Activated T-cell treated with anti-CD3 and anti-CD28 coated beads, Interleukin-2, amount 50 U/mL, for 4 hours (primary cell): ENCODE data around the gene TENM4. TPM values are rescaled to one million over a fixed set of nuclear protein-coding genes. Genes with fewer than 3 reads are reported as not detected.
"Not testable (repeated sequence)": the region's sequence is repeated elsewhere in the genome, so short reads cannot be mapped to it uniquely, and the experiment has no call there.

Experiments used
- ATAC-seq, 2 donors: fragments of 200-7000 bp; cut with Tn5 transposase; one replicate each; pipeline ENCODE4 v1.10.0; 2021
- DNase-seq: peaks from one replicate; pipeline ENCODE4 v3.0.0-alpha.2; 2020
- H3K27me3 Mint-ChIP-seq: one replicate; pipeline ENCODE4 v1.8.0; 2021; ENCODE audit warnings: low read depth, mixed read lengths
- H3K36me3 Mint-ChIP-seq: one replicate; pipeline ENCODE4 v1.8.0; 2022; ENCODE audit warnings: mixed read lengths; ENCODE audit not compliant: insufficient read depth
- H3K4me1 Mint-ChIP-seq: one replicate; pipeline ENCODE4 v1.8.0; 2021; ENCODE audit warnings: low read depth, mixed read lengths
- H3K4me3 Mint-ChIP-seq: one replicate; pipeline ENCODE4 v1.8.0; 2021; ENCODE audit warnings: mild to moderate bottlenecking, moderate library complexity, mixed read lengths
- H3K9me3 Mint-ChIP-seq: one replicate; pipeline ENCODE4 v1.8.0; 2021; ENCODE audit warnings: mixed read lengths
- total RNA-seq, 3 donors: library from RNA; stranded (reverse); gene quantifications; one replicate each; pipeline ENCODE4 v1.2.1, GENCODE V29; 2021

The TENM4 gene
- total RNA-seq, 3 donors from 2014 or later, result 0.10 to 0.30 TPM; not detected in 1

GRCh38 chr11:79196950-79197349 lies 243.9 kb downstream of the TENM4 start:
- Mint-ChIP-seq H3K9me3 (no peaks in the 10 kb centered on the region), H3K36me3 (no peaks in the 10 kb centered on the region), H3K4me3 (no peak overlapping the region), H3K4me1 (no peaks in the 10 kb centered on the region), H3K27me3 (no peaks in the 10 kb centered on the region)
- no peak for DNase-seq
- no peak for ATAC-seq

- no peak overlapping the region for H3K4me3 Mint-ChIP-seq
- no peaks in the 10 kb centered on the region for H3K9me3 Mint-ChIP-seq
- ATAC-seq (no peak), DNase-seq (no peak)
- no peaks in the 10 kb centered on the region for H3K36me3 Mint-ChIP-seq
- no peaks in the 10 kb centered on the region for H3K4me1 Mint-ChIP-seq
- no peaks in the 10 kb centered on the region for H3K27me3 Mint-ChIP-seq
Measured at GRCh38 chr11:79195209-79195608, 245.6 kb downstream of the TENM4 start.

GRCh38 chr11:79193663-79194310 lies 247.0 kb downstream of the TENM4 start:
- H3K9me3 Mint-ChIP-seq, result no peaks in the 10 kb centered on the region
- H3K4me1 Mint-ChIP-seq, result no peaks in the 10 kb centered on the region
- H3K27me3 Mint-ChIP-seq, result no peaks in the 10 kb centered on the region
- H3K4me3 Mint-ChIP-seq, result no peak overlapping the region
- ATAC-seq (no peak), DNase-seq (no peak)
- no peaks in the 10 kb centered on the region for H3K36me3 Mint-ChIP-seq

- H3K36me3 Mint-ChIP-seq, result no peaks in the 10 kb centered on the region
- no peaks in the 10 kb centered on the region for H3K4me1 Mint-ChIP-seq
- ATAC-seq (no peak), DNase-seq (no peak)
- no peaks in the 10 kb centered on the region for H3K27me3 Mint-ChIP-seq
- H3K4me3 Mint-ChIP-seq, result no peak overlapping the region
- no peaks in the 10 kb centered on the region for H3K9me3 Mint-ChIP-seq
Measured at GRCh38 chr11:79192836-79193235, 248.0 kb downstream of the TENM4 start.

- not testable (repeated sequence) for H3K36me3 Mint-ChIP-seq, H3K27me3 Mint-ChIP-seq, ATAC-seq, H3K4me3 Mint-ChIP-seq, H3K9me3 Mint-ChIP-seq, DNase-seq, H3K4me1 Mint-ChIP-seq
Measured at GRCh38 chr11:79191716-79192115, 249.1 kb downstream of the TENM4 start.

GRCh38 chr11:79190553-79190952 lies 250.3 kb downstream of the TENM4 start:
- not testable (repeated sequence) for H3K4me3 Mint-ChIP-seq, ATAC-seq, H3K36me3 Mint-ChIP-seq, H3K27me3 Mint-ChIP-seq, H3K4me1 Mint-ChIP-seq, DNase-seq, H3K9me3 Mint-ChIP-seq

- no peak for ATAC-seq
- no peaks in the 10 kb centered on the region for H3K36me3 Mint-ChIP-seq
- H3K4me3 Mint-ChIP-seq, result no peak overlapping the region
- DNase-seq, result no peak
- H3K9me3 Mint-ChIP-seq, result no peaks in the 10 kb centered on the region
- H3K27me3 Mint-ChIP-seq, result no peaks in the 10 kb centered on the region
- H3K4me1 Mint-ChIP-seq, result no peaks in the 10 kb centered on the region
Measured at GRCh38 chr11:79189601-79190000, 251.2 kb downstream of the TENM4 start.

GRCh38 chr11:79189055-79189454 lies 251.8 kb downstream of the TENM4 start:
- H3K4me1 Mint-ChIP-seq, result no peaks in the 10 kb centered on the region
- DNase-seq (no peak), ATAC-seq (no peak)
- H3K4me3 Mint-ChIP-seq, result no peak overlapping the region
- H3K9me3 Mint-ChIP-seq, result no peaks in the 10 kb centered on the region
- H3K36me3 Mint-ChIP-seq, result no peaks in the 10 kb centered on the region
- H3K27me3 Mint-ChIP-seq, result no peaks in the 10 kb centered on the region

GRCh38 chr11:79186669-79187068 lies 254.2 kb downstream of the TENM4 start:
- no peak for DNase-seq
- Mint-ChIP-seq H3K9me3 (no peaks in the 10 kb centered on the region), H3K4me3 (no peak overlapping the region), H3K27me3 (no peaks in the 10 kb centered on the region), H3K4me1 (no peaks in the 10 kb centered on the region), H3K36me3 (no peaks in the 10 kb centered on the region)
- ATAC-seq, result no peak

- Mint-ChIP-seq H3K4me3 (no peak overlapping the region), H3K27me3 (no peaks in the 10 kb centered on the region), H3K9me3 (no peaks in the 10 kb centered on the region), H3K36me3 (no peaks in the 10 kb centered on the region), H3K4me1 (no peaks in the 10 kb centered on the region)
- DNase-seq (no peak), ATAC-seq (no peak)
Measured at GRCh38 chr11:79185351-79185750, 255.5 kb downstream of the TENM4 start.

GRCh38 chr11:79184285-79184684 lies 256.5 kb downstream of the TENM4 start:
- DNase-seq (no peak), ATAC-seq (no peak)
- Mint-ChIP-seq H3K27me3 (no peaks in the 10 kb centered on the region), H3K36me3 (no peaks in the 10 kb centered on the region), H3K4me1 (no peaks in the 10 kb centered on the region), H3K4me3 (no peak overlapping the region), H3K9me3 (no peaks in the 10 kb centered on the region)

- no peaks in the 10 kb centered on the region for H3K36me3 Mint-ChIP-seq
- H3K4me1 Mint-ChIP-seq, result no peaks in the 10 kb centered on the region
- DNase-seq (no peak), ATAC-seq (no peak)
- H3K9me3 Mint-ChIP-seq, result no peaks in the 10 kb centered on the region
- H3K27me3 Mint-ChIP-seq, result no peaks in the 10 kb centered on the region
- H3K4me3 Mint-ChIP-seq, result no peak overlapping the region
Measured at GRCh38 chr11:79182794-79183193, 258.0 kb downstream of the TENM4 start.

- ATAC-seq (no peak), DNase-seq (no peak)
- H3K36me3 Mint-ChIP-seq, result no peaks in the 10 kb centered on the region
- H3K4me3 Mint-ChIP-seq, result no peak overlapping the region
- no peaks in the 10 kb centered on the region for H3K4me1 Mint-ChIP-seq
- no peaks in the 10 kb centered on the region for H3K9me3 Mint-ChIP-seq
- peaks cover 2% of the 10 kb centered on the region for H3K27me3 Mint-ChIP-seq
Measured at GRCh38 chr11:79179087-79179486, 261.7 kb downstream of the TENM4 start.

GRCh38 chr11:79174045-79175008 lies 266.5 kb downstream of the TENM4 start:
- ATAC-seq (no peak), DNase-seq (no peak)
- Mint-ChIP-seq H3K4me1 (no peaks in the 10 kb centered on the region), H3K9me3 (no peaks in the 10 kb centered on the region), H3K27me3 (peaks cover 2% of the 10 kb centered on the region), H3K4me3 (no peak overlapping the region), H3K36me3 (no peaks in the 10 kb centered on the region)

- Mint-ChIP-seq H3K4me1 (no peaks in the 10 kb centered on the region), H3K36me3 (no peaks in the 10 kb centered on the region), H3K9me3 (no peaks in the 10 kb centered on the region), H3K4me3 (no peak overlapping the region), H3K27me3 (peaks cover 2% of the 10 kb centered on the region)
- DNase-seq, result no peak
- no peak for ATAC-seq
Measured at GRCh38 chr11:79173615-79174014, 267.2 kb downstream of the TENM4 start.
